ENCODE results near the gene IL7R. TPM values are rescaled to one million over a fixed set of nuclear protein-coding genes. Genes with fewer than 3 reads are reported as not detected.
"Not testable (repeated sequence)": the region's sequence is repeated elsewhere in the genome, so short reads cannot be mapped to it uniquely, and the experiment has no call there.

IL7R gene
- total RNA-seq, 1 donor from 2014 or later, result not detected

DNA sequence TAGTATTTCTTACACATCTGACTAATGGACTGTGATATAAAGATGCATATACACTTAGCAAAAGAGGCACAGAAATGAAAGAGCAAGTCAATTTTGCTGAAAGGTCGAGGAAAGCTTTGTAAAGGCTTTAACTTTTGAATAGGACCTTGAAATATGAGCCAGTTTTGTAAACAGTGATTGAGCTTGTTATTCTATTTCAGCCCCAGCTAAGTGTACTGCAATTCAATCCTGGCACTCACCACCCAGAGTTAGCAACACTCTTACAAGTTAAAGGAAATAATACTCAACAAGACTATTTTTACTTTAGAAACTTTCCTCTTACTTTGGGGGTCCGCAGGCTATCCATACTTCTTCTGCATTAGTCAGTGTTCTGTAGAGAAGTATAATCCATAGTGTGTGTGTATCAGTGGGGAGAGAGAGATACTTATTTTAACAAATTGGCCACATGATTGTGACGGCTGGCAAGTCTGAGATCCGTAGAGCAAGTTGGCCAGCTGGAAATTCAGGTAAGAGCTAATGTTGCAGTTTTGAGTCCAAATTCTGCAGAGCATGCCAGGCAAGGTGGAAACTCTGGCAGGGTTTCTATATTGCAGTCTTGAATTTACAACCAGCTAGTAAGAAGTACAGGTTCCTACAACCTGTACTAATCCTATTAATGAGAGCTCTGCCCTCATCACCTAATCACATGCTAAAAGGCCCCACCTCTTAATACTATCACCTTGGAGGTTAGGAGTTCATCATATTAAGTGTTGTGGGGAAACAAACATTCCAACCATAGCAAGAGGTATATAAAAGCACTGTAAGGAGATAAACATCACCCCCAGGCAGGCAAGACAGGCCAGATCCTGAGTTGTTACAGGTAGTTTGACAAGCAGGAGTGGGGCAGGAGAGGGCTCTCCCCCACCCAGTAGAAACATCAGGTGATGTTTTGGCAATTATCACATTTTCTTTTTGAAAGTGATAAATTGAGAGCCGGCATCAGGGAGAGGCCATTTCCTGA, 33.6 kb downstream of the IL7R start:
- Mint-ChIP-seq H3K27ac (ENCODE audit: unreplicated experiment) (no peak overlapping the region), H3K27me3 (ENCODE audit: low read depth) (no peaks in the 10 kb centered on the region), H3K36me3 (ENCODE audit: low read depth) (no peaks in the 10 kb centered on the region), H3K9me3 (peaks cover 10% of the 10 kb centered on the region), H3K4me1 (no peaks in the 10 kb centered on the region), H3K4me3 (no peak overlapping the region)
- TF ChIP-seq, protein P1, sequence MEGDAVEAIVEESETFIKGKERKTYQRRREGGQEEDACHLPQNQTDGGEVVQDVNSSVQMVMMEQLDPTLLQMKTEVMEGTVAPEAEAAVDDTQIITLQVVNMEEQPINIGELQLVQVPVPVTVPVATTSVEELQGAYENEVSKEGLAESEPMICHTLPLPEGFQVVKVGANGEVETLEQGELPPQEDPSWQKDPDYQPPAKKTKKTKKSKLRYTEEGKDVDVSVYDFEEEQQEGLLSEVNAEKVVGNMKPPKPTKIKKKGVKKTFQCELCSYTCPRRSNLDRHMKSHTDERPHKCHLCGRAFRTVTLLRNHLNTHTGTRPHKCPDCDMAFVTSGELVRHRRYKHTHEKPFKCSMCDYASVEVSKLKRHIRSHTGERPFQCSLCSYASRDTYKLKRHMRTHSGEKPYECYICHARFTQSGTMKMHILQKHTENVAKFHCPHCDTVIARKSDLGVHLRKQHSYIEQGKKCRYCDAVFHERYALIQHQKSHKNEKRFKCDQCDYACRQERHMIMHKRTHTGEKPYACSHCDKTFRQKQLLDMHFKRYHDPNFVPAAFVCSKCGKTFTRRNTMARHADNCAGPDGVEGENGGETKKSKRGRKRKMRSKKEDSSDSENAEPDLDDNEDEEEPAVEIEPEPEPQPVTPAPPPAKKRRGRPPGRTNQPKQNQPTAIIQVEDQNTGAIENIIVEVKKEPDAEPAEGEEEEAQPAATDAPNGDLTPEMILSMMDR (conservative IDR thresholded peaks at IDR 0.05), result no peak
- no peak for DNase-seq (ENCODE audit: low read depth, low spot score)

DNA sequence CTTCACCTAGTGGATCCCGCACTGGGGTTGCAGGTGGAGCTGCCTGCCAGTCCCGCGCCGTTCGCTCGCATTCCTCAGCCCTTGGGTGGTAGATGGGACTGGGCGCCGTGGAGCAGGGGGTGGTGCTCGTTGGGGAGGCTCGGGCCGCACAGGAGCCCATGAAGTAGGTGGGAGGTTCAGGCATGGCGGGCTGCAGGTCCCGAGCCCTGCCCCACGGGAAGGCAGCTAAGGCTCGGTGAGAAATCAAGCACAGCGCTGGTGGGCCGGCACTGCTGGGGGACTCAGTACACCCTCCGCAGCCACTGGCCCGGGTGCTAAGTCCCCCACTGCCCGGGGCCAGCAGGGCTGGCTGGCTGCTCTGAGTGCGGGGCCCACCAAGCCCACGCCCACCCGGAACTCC, 36.1 kb downstream of the IL7R start:
- not testable (repeated sequence) for H3K36me3 Mint-ChIP-seq (ENCODE audit: low read depth); H3K4me1 Mint-ChIP-seq; H3K4me3 Mint-ChIP-seq; H3K27ac Mint-ChIP-seq (ENCODE audit: unreplicated experiment); H3K27me3 Mint-ChIP-seq (ENCODE audit: low read depth); DNase-seq (ENCODE audit: low read depth, low spot score)
- peaks cover 10% of the 10 kb centered on the region for H3K9me3 Mint-ChIP-seq

DNA sequence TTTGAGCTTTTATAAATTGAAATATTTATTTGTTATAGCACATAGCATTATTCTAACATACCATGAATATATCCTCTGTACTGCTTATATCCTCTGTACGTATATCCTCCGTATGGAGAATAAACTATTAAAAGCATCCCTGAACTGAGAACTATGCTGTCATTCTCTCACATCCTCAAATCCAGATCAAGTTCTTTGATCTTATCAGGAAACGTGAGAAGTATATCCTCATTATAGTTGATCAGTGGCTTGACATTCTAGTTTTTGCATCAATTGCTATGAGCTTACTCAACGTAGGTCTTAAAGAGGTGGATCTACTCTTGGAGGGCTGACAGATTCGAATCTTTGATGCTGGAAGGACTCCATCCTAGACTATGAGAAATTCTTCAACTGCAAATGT, 37.4 kb downstream of the IL7R start:
- Mint-ChIP-seq H3K36me3 (ENCODE audit: low read depth) (no peaks in the 10 kb centered on the region), H3K4me3 (no peak overlapping the region), H3K9me3 (peaks cover 10% of the 10 kb centered on the region), H3K4me1 (no peaks in the 10 kb centered on the region), H3K27me3 (ENCODE audit: low read depth) (no peaks in the 10 kb centered on the region), H3K27ac (ENCODE audit: unreplicated experiment) (no peak overlapping the region)
- DNase-seq (ENCODE audit: low read depth, low spot score), result no peak
- TF ChIP-seq, protein P1 (conservative IDR thresholded peaks at IDR 0.05), result no peak

DNA sequence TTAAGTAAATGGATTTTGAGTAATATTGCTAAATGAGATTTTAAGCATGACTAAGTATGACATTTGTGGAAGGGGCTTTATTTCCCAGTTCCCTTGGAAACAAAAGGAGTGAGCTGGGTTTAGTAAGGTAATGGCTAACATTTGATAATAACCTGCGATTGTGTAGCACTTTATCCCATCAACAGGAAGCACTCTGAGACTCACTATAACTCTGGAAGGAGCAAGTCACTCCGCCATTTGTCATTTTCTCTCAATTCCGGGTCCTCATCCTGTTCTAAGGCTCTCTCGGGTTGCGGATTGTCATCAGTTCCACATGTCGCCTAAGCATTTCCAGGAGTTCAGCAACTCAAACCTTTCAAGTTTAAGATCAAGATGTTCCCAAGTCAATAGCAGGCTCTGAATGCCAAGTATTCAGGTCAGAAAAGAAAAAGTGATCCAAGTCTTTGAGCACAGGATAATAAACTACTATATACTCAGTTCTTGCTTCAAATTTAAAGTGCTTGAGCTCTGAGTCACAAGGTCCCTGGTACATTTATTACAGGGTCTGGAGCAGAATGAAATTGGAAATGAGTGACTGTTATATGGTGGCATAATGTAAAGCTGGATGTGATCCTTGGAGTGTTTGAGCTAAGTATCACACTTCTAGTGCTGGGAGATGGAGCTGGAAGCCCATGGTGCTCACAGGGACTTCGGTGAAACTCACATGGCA, 42.4 kb downstream of the IL7R start:
- TF ChIP-seq, protein P1 (conservative IDR thresholded peaks at IDR 0.05), result no peak
- peaks cover 3% of the 10 kb centered on the region for H3K4me1 Mint-ChIP-seq
- H3K27me3 Mint-ChIP-seq (ENCODE audit: low read depth), result no peaks in the 10 kb centered on the region
- H3K27ac Mint-ChIP-seq (ENCODE audit: unreplicated experiment), result no peak overlapping the region
- no peaks in the 10 kb centered on the region for H3K36me3 Mint-ChIP-seq (ENCODE audit: low read depth)
- H3K9me3 Mint-ChIP-seq, result peaks cover 5% of the 10 kb centered on the region
- no peak for DNase-seq (ENCODE audit: low read depth, low spot score)
- H3K4me3 Mint-ChIP-seq, result no peak overlapping the region

DNA sequence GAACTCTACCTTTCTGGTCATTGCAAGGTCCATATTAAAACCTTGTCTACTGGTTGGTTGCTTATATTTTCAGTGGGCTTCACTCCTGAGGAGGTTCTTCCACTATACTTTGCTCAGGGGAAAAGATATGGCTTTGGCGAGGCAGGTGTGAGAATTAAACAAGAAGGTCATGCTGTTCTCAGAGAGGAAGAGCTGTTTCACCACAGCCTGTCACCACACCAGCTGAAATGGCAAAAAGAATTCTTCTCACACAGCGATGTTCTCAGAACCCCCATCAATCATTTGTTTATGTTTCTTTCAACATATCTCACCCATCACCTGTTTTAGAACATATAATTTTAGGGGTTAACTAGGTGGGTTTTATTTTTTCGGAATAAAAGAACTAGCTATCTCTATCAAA, 43.1 kb downstream of the IL7R start:
- Mint-ChIP-seq H3K27ac (ENCODE audit: unreplicated experiment) (no peak overlapping the region), H3K9me3 (peaks cover 4% of the 10 kb centered on the region), H3K27me3 (ENCODE audit: low read depth) (no peaks in the 10 kb centered on the region), H3K4me3 (no peak overlapping the region), H3K36me3 (ENCODE audit: low read depth) (no peaks in the 10 kb centered on the region), H3K4me1 (peaks cover 3% of the 10 kb centered on the region)
- no peak for DNase-seq (ENCODE audit: low read depth, low spot score)
- TF ChIP-seq, protein P1 (conservative IDR thresholded peaks at IDR 0.05), result no peak

Data from neural crest cell (in vitro differentiated cells).